ENCODE measurements around the gene CD93. TPM values are rescaled to one million over a fixed set of nuclear protein-coding genes. Genes with fewer than 3 reads are reported as not detected.
A peak's percentile ranks its signal among the peaks of the same experiment; 100 is the strongest.

CD93 gene
- total and polyA plus RNA-seq, 2 donors from 2014 or later = 9.9 to 104 TPM

GRCh38 chr20:23093613-23094012, 7.5 kb upstream of the CD93 start:
- H3K4me3 ChIP-seq (ENCODE audit: low read length in 3 of 3) = no peak overlapping the region
- FAIRE-seq (no peak), DNase-seq (peak in 1 of 5 donors; percentile 25)
- H3K36me3 ChIP-seq (ENCODE audit: control insufficient read depth in 2 of 3, insufficient read depth in 3 of 3, low read length in 3 of 3) = no peaks in the 10 kb centered on the region
- peak overlapping the region in 1 of 2 donors; percentile 74 for H3K27ac ChIP-seq (ENCODE audit: low read depth in 2 of 2, low read length in 2 of 2)
- H3K9me3 ChIP-seq (ENCODE audit: control insufficient read depth in 2 of 3, insufficient read depth in 1 of 3, low read length in 3 of 3) = no peaks in the 10 kb centered on the region
- H3K4me1 ChIP-seq (ENCODE audit: control insufficient read depth in 2 of 3, insufficient read depth in 2 of 3, low read depth in 1 of 3, low read length in 3 of 3) = peaks cover 0 to 6% (median 0%) of the 10 kb centered on the region in 3 donors
- no peaks in the 10 kb centered on the region for H3K27me3 ChIP-seq (ENCODE audit: control insufficient read depth, insufficient read depth, low read length)
- intact Hi-C loops (cut with DNase I) = no loop called here
- H3K9ac ChIP-seq (ENCODE audit: low read length in 3 of 3) = no peak overlapping the region
- TF ChIP-seq CTCF (IDR thresholded peaks at IDR 0.05; ENCODE audit: borderline replicate concordance, extremely low read depth, insufficient read depth) = no peak

- FAIRE-seq (no peak), DNase-seq (peak in 1 of 5 donors; percentile 56)
- H3K27me3 ChIP-seq (ENCODE audit: control insufficient read depth, insufficient read depth, low read length) = no peaks in the 10 kb centered on the region
- no peak overlapping the region for H3K4me3 ChIP-seq (ENCODE audit: low read length in 3 of 3)
- no peak overlapping the region for H3K9ac ChIP-seq (ENCODE audit: low read length in 3 of 3)
- no peak for TF ChIP-seq CTCF (IDR thresholded peaks at IDR 0.05; ENCODE audit: borderline replicate concordance, extremely low read depth, insufficient read depth)
- H3K27ac ChIP-seq (ENCODE audit: low read depth in 2 of 2, low read length in 2 of 2) = peak overlapping the region; percentile 74 to 77
- intact Hi-C loops (cut with DNase I) = no loop called here
- H3K4me1 ChIP-seq (ENCODE audit: control insufficient read depth in 2 of 3, insufficient read depth in 2 of 3, low read depth in 1 of 3, low read length in 3 of 3) = peaks cover 0 to 6% (median 0%) of the 10 kb centered on the region in 3 donors
- H3K36me3 ChIP-seq (ENCODE audit: control insufficient read depth in 2 of 3, insufficient read depth in 3 of 3, low read length in 3 of 3) = no peaks in the 10 kb centered on the region
- H3K9me3 ChIP-seq (ENCODE audit: control insufficient read depth in 2 of 3, insufficient read depth in 1 of 3, low read length in 3 of 3) = no peaks in the 10 kb centered on the region
These were observed 6.9 kb upstream of the CD93 start for GRCh38 chr20:23092861-23093495.

GRCh38 chr20:23092384-23092756, 6.2 kb upstream of the CD93 start:
- Histone ChIP-seq H3K27ac (ENCODE audit: low read depth in 2 of 2, low read length in 2 of 2) (peak overlapping the region in 1 of 2 donors; percentile 77), H3K36me3 (ENCODE audit: control insufficient read depth in 2 of 3, insufficient read depth in 3 of 3, low read length in 3 of 3) (no peaks in the 10 kb centered on the region), H3K4me1 (ENCODE audit: control insufficient read depth in 2 of 3, insufficient read depth in 2 of 3, low read depth in 1 of 3, low read length in 3 of 3) (peaks cover 0 to 9% (median 0%) of the 10 kb centered on the region in 3 donors), H3K27me3 (ENCODE audit: control insufficient read depth, insufficient read depth, low read length) (no peaks in the 10 kb centered on the region), H3K4me3 (ENCODE audit: low read length in 3 of 3) (no peak overlapping the region), H3K9ac (ENCODE audit: low read length in 3 of 3) (no peak overlapping the region), H3K9me3 (ENCODE audit: control insufficient read depth in 2 of 3, insufficient read depth in 1 of 3, low read length in 3 of 3) (no peaks in the 10 kb centered on the region)
- intact Hi-C loops (cut with DNase I) = no loop called here
- FAIRE-seq (no peak), DNase-seq (peak in 1 of 5 donors; percentile 62)
- TF ChIP-seq CTCF (IDR thresholded peaks at IDR 0.05; ENCODE audit: borderline replicate concordance, extremely low read depth, insufficient read depth) = no peak
